ENCODE results near the gene GYS1.

Gene GYS1

GRCh38 chr19:48988860-48989259 is 4.2 kb downstream of the GYS1 start:
- DNase-seq (ENCODE audit: low spot score) = no peak

DNA sequence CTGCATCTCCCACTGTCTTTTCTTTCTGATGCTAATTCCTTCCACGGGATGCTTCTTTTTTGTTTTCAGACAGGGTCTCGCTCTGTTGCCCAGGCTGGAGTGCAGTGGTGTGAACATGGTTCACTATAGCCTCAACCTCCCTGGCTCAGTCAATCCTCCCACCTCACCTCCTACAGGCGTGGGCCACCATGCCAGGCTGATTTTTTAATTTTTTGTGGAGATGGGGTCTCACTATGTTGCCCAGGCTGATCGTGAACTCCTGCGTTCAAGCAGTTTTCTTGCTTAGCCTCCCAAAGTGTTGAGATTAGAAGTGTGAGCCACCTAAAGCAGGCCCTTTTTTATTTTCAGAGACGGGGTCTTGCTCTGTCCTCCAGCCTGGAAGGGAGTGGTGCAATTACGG is 4.8 kb downstream of the GYS1 start:
- no peak for DNase-seq (ENCODE audit: low spot score)

DNA sequence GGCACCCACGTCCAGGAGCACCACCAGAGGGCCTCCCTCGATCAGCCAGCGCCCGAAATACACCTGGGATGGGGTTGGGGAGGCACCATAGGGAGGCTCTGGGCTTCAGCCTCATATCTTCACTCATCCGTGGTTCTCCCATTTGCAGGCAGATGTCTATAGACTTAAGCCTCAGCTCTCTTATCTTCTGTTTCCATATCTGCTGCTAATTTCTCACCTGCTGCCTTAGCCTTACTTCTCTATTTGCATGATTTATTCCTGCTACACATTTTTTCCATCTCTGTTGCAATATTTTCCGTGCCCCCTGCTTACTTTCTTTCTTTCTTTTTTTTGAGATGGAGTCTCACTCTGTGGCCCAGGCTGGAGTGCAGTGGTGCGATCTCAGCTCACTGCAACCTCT is 5.8 kb downstream of the GYS1 start:
- no peak for DNase-seq (ENCODE audit: low spot score)

- no peak for DNase-seq (ENCODE audit: low spot score)
These were observed 6.9 kb downstream of the GYS1 start for GRCh38 chr19:48986211-48986610.

GRCh38 chr19:48985711-48986110 is 7.4 kb downstream of the GYS1 start:
- DNase-seq (ENCODE audit: low spot score) = no peak

DNA sequence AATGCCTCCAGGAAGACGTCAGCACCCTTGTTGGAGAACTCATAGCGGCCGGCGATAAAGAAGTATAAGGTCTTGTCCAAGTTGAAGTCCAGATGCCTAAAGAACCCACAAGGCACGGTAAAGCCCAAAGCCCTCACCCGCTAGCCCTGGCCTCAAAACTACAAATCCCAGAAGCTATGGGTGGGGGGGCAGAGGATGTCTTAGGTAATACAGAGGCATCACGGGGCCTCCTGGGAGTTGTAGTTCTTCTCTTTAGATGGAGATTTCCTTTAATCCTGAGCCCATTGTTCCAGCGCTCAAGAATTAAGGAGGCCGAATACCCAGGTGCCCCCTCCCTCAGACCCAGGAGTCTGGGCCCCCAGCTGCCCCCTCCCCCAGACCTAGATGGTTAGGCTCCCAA is 10.8 kb downstream of the GYS1 start:
- no peak for DNase-seq (ENCODE audit: low spot score)

- DNase-seq (ENCODE audit: low spot score) = no peak
These were observed 16.0 kb downstream of the GYS1 start for GRCh38 chr19:48977061-48977460.

DNA sequence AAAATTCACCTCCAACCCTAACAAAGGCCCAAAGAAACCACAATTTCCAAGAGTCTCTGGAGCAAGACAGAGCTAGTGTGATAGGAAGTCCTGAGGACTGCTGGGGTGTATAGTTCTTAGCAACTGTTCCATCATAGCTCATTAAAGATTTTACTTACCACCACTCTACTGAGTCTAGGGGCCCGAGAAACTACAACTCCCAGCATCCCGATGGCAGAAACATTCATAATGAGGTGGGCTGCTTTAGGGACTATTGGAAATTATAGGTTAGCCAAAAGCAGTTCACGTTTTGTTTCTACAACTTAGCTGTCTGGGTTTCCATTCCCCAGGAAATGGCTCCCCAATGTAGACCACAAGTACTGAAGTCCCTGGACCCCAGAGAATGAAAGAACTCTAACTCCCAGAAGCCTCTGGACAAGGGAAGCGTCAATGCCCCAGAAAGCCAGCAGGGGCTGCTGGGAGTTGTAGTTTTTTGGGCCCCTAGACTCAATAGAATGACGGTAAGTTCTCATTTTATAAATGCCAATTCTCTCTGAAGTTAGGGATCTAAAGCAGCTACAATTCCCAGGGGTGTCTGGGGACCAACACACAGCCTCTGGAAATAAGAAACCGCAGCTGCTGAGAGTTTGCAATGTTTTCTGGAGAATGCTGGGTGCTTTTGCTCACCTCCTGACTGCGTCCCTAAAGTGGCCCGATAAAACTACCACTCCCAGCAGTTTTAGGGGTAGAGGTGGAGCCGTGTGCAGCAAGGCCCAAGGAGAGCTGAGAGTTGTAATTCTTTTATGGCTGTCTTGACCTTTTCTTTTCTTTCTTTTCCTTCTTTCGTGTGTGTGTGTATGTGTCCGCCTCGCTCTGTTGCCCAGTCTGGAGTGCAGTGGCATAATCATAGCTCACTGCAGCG is 16.9 kb downstream of the GYS1 start:
- peak; percentile 62 for DNase-seq (ENCODE audit: low spot score)

- DNase-seq (ENCODE audit: low spot score) = peak; percentile 89
These were observed 22.1 kb downstream of the GYS1 start for GRCh38 chr19:48970923-48971395.

DNA sequence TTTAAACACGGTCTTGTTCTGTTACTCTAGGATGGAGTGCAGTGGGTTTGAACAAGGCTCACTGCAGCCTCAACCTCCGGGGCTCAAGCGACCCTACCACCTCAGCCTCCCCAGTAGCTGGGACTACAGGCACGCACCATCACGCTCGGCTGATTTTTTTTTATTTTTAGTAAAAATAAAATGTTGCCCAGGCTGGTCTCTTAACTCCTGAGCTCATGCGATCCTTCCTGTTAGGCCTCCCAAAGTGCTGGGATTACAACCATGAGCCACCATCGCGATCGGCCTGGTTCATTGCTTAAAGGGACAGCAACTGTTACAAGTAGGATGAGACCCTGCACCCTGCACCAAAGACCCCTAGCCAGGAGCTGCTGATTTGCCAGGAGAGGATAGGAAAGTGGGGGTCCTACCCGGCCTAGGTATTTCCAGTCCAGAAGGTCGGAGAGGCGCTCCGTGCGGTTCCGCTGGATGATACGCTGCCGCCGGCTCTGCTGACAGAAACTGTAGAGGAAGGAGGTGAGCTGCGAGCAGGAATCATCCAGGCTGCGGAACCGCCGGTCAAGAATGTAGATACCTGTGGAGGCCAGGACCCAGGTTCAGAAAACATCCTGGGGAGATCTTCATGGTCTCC is 22.9 kb downstream of the GYS1 start:
- no peak for DNase-seq (ENCODE audit: low spot score)

GRCh38 chr19:48969276-48970138 is 23.6 kb downstream of the GYS1 start:
- DNase-seq (ENCODE audit: low spot score) = peak; percentile 61

- DNase-seq (ENCODE audit: low spot score) = no peak
These were observed 24.3 kb downstream of the GYS1 start for GRCh38 chr19:48968813-48969218.

DNA sequence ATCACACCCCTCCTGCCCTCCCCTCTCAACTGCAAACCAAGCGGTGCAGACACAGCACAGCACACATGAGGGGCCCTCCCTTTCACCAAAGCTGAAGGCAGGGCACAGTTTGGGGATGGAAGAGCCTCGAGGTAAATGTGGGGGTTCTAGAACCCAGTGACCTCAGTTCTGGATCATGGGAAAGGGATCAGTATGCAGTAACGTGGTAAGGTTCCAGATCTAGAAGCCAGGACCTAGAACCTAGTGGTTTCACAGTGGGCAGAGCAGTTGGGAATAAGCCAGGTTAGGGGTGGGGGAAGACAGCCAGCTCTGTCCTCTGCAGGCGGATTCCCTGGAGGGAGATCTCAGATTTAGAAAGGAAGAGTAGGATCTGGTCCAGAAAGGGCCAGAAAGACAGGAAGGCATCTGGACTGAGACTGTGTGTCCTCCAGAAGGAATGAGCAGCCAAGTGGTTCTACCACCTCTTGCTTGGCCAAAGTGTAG is 24.9 kb downstream of the GYS1 start:
- no peak for DNase-seq (ENCODE audit: low spot score)

- DNase-seq (ENCODE audit: low spot score) = peak; percentile 24
These were observed 25.5 kb downstream of the GYS1 start for GRCh38 chr19:48967346-48968178.

GRCh38 chr19:48966541-48967345 is 26.4 kb downstream of the GYS1 start:
- peak; percentile 29 for DNase-seq (ENCODE audit: low spot score)

- peak; percentile 93 for DNase-seq (ENCODE audit: low spot score)
These were observed 27.1 kb downstream of the GYS1 start for GRCh38 chr19:48965806-48966540.

DNA sequence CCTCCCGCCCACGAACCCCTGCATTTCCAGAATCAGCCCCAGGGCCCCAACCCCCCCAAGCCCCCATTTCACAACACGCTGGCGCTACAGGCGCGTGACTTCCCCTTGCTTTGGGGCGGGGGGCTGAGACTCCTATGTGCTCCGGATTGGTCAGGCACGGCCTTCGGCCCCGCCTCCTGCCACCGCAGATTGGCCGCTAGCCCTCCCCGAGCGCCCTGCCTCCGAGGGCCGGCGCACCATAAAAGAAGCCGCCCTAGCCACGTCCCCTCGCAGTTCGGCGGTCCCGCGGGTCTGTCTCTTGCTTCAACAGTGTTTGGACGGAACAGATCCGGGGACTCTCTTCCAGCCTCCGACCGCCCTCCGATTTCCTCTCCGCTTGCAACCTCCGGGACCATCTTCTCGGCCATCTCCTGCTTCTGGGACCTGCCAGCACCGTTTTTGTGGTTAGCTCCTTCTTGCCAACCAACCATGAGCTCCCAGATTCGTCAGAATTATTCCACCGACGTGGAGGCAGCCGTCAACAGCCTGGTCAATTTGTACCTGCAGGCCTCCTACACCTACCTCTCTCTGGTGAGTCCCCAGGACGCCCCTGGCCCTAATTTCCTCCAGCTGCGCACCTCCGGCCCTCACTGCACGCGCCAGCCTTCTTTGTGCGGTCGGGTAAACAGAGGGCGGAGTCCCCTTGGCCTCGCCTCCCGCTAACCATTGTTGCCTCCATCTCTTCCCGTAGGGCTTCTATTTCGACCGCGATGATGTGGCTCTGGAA is 27.9 kb downstream of the GYS1 start, which contains the start of gene FTL:
Gene FTL (plus strand): TSS at position 270 of the 766 bp plus-strand sequence. CDS start 199 bp downstream, at position 469.
- peak; percentile 91 for DNase-seq (ENCODE audit: low spot score)

GRCh38 chr19:48964205-48965039 is 28.7 kb downstream of the GYS1 start:
- DNase-seq (ENCODE audit: low spot score) = peak; percentile 56
